ENCODE results near the gene ZC3H8.

The ZC3H8 gene

DNA sequence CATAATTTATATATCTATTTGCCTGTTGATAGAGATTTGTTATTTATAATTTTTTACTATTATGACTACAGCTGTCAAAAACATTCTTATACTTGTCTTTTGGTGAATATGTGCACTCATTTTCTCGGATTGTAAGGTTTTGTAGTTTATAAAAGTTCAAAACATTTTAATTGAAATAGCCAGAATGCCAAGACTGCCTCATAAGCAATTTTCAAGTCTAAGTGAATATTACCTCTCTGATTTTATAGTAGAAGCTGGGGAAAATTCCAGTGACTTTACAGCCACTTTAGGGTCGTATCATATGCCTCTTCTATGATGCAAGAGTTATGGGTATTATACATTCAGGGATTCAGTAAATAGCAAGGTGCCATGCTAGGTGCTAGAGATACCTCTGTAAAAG is 41.6 kb upstream of the ZC3H8 start:
- no peak overlapping the region for H2BK12ac ChIP-seq (ENCODE audit: low read length)
- H3K14ac ChIP-seq (ENCODE audit: low read length), result no peak overlapping the region
- no peak overlapping the region for H3K27ac ChIP-seq (replicated peaks; ENCODE audit: low read length)
- no peaks in the 10 kb centered on the region for H3K27me3 ChIP-seq (ENCODE audit: control insufficient read depth in 3 of 3, insufficient read depth in 3 of 3, low read depth in 1 of 3, low read length in 3 of 3)
- H4K91ac ChIP-seq (ENCODE audit: low read depth, low read length, poor library complexity), result no peak overlapping the region
- H3K4ac ChIP-seq (ENCODE audit: low read length), result no peak overlapping the region
- no peak overlapping the region for H2BK15ac ChIP-seq (ENCODE audit: low read length)
- H3K4me3 ChIP-seq (ENCODE audit: low read length in 2 of 2), result no peak overlapping the region
- H3K9me3 ChIP-seq (replicated peaks in 1 of 2; ENCODE audit: control insufficient read depth in 2 of 2, insufficient read depth in 1 of 2, low read depth in 1 of 2, low read length in 2 of 2), result no peaks in the 10 kb centered on the region
- no peak overlapping the region for H3K9ac ChIP-seq (ENCODE audit: low read depth, low read length, poor library complexity)
- no peak overlapping the region for H3K18ac ChIP-seq (ENCODE audit: low read length)
- no peak overlapping the region for H3K23ac ChIP-seq (ENCODE audit: low read depth, low read length, poor library complexity)
- WGBS, 2 donors (ENCODE audit: extremely low coverage in 2 of 2, insufficient read length in 2 of 2, insufficient replicate concordance in 1 of 2), result no CpG with 5 or more reads among the region's 2 CpGs
- no peak overlapping the region for H2AK5ac ChIP-seq (ENCODE audit: low read depth, low read length)
- no peaks in the 10 kb centered on the region for H3K36me3 ChIP-seq (replicated peaks in 1 of 2; ENCODE audit: control insufficient read depth in 2 of 2, insufficient read depth in 2 of 2, low read length in 2 of 2)
- H3K79me1 ChIP-seq (ENCODE audit: low read depth, low read length), result no peaks in the 10 kb centered on the region
- H4K8ac ChIP-seq (ENCODE audit: low read depth, low read length), result no peak overlapping the region
- no peak for DNase-seq (ENCODE audit: low spot score)
- no peak overlapping the region for H2AFZ ChIP-seq (ENCODE audit: low read length)
- no peaks in the 10 kb centered on the region for H3K4me1 ChIP-seq (ENCODE audit: control insufficient read depth in 2 of 2, insufficient read depth in 1 of 2, low read depth in 1 of 2, low read length in 2 of 2)
- H2BK5ac ChIP-seq (ENCODE audit: low read length), result no peak overlapping the region
- H2BK120ac ChIP-seq (ENCODE audit: low read depth, low read length), result no peak overlapping the region
- no peak overlapping the region for H3K4me2 ChIP-seq (ENCODE audit: insufficient read depth, low read length, poor library complexity, severe bottlenecking)

DNA sequence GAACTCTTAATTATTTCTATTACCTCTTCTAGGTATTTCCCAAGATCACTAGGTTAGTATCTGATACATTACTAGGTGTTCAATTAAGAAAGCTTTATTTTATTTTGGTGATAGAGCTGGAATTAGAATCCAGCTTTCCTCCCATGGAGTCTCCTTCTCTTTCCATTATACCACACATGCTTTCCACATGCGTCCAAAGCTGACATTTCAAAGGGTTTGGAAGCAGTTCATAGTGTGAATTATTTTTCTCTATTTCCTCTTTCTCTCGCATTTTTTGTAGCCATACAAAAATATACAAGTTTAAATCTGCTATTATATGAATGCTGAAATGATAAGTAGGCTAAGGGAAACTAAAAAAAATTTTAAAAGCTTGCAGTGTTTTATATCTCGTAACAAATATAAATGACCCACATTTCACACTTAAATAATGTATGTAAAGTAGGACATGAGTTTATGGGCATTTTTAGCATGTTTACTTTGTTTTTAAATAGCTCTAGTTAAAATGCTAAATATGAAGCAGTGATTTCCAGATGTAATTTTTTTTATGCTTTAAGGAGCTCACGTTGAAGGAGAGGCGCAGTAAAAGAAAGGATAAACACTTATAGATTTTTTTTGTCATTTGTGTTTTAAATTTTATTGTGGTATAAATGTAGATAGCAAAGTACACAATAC is 40.7 kb upstream of the ZC3H8 start:
- H3K14ac ChIP-seq (ENCODE audit: low read length), result no peak overlapping the region
- no peak overlapping the region for H4K91ac ChIP-seq (ENCODE audit: low read depth, low read length, poor library complexity)
- H2AK5ac ChIP-seq (ENCODE audit: low read depth, low read length), result no peak overlapping the region
- no peak overlapping the region for H2AFZ ChIP-seq (ENCODE audit: low read length)
- no peak overlapping the region for H3K18ac ChIP-seq (ENCODE audit: low read length)
- H3K36me3 ChIP-seq (replicated peaks in 1 of 2; ENCODE audit: control insufficient read depth in 2 of 2, insufficient read depth in 2 of 2, low read length in 2 of 2), result no peaks in the 10 kb centered on the region
- no peak overlapping the region for H3K4me2 ChIP-seq (ENCODE audit: insufficient read depth, low read length, poor library complexity, severe bottlenecking)
- DNase-seq (ENCODE audit: low spot score), result no peak
- H2BK12ac ChIP-seq (ENCODE audit: low read length), result no peak overlapping the region
- no peaks in the 10 kb centered on the region for H3K9me3 ChIP-seq (replicated peaks in 1 of 2; ENCODE audit: control insufficient read depth in 2 of 2, insufficient read depth in 1 of 2, low read depth in 1 of 2, low read length in 2 of 2)
- H3K27me3 ChIP-seq (ENCODE audit: control insufficient read depth in 3 of 3, insufficient read depth in 3 of 3, low read depth in 1 of 3, low read length in 3 of 3), result no peaks in the 10 kb centered on the region
- H3K4ac ChIP-seq (ENCODE audit: low read length), result no peak overlapping the region
- H3K9ac ChIP-seq (ENCODE audit: low read depth, low read length, poor library complexity), result no peak overlapping the region
- 100% methylated on average over 1 of the region's 5 CpGs; no CpG with 5 or more reads in 1 of the 2 donors for WGBS, 2 donors (ENCODE audit: extremely low coverage in 2 of 2, insufficient read length in 2 of 2, insufficient replicate concordance in 1 of 2)
- H2BK120ac ChIP-seq (ENCODE audit: low read depth, low read length), result no peak overlapping the region
- no peak overlapping the region for H2BK5ac ChIP-seq (ENCODE audit: low read length)
- no peaks in the 10 kb centered on the region for H3K79me1 ChIP-seq (ENCODE audit: low read depth, low read length)
- no peak overlapping the region for H3K23ac ChIP-seq (ENCODE audit: low read depth, low read length, poor library complexity)
- H2BK15ac ChIP-seq (ENCODE audit: low read length), result no peak overlapping the region
- H3K4me1 ChIP-seq (ENCODE audit: control insufficient read depth in 2 of 2, insufficient read depth in 1 of 2, low read depth in 1 of 2, low read length in 2 of 2), result no peaks in the 10 kb centered on the region
- H3K4me3 ChIP-seq (ENCODE audit: low read length in 2 of 2), result no peak overlapping the region
- no peak overlapping the region for H3K27ac ChIP-seq (replicated peaks; ENCODE audit: low read length)
- H4K8ac ChIP-seq (ENCODE audit: low read depth, low read length), result no peak overlapping the region

DNA sequence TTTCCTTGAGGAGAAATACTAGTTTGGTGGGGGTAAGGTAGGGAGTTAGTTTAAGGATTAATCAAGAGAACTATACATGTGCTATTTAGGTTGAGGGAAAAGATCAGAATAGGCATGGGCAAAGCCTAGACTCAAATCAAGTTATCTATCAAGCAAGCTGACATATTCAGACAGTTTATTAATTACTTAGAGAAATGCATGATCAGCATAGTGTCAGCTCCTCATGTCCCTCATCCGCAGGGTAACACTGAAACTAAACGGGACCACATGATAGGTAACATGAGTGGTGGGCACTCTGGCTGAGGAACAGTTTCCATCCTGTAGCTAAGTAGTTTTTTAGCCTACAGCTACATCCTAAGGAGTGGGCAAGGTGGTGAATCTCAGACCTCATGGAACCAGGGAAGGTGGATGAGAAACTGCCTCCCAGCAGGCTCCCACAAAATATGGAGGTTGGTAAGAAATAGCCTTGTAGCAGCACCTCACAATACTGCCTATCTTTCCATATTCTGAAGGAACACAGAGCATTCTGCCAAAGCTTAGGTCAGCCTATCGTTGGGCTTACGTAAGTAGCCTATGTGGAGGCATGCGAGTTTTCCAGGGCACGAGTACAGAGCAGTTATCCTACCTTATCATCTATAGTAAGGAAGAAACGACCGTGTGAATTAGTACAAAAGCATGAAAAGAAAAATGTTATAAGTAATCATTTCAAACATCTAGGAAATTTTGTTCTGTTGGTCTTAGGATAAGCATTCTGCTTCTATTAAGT is 39.0 kb upstream of the ZC3H8 start:
- H3K9me3 ChIP-seq (replicated peaks in 1 of 2; ENCODE audit: control insufficient read depth in 2 of 2, insufficient read depth in 1 of 2, low read depth in 1 of 2, low read length in 2 of 2), result no peaks in the 10 kb centered on the region
- H2AK5ac ChIP-seq (ENCODE audit: low read depth, low read length), result no peak overlapping the region
- no peaks in the 10 kb centered on the region for H3K27me3 ChIP-seq (ENCODE audit: control insufficient read depth in 3 of 3, insufficient read depth in 3 of 3, low read depth in 1 of 3, low read length in 3 of 3)
- no peak overlapping the region for H2BK12ac ChIP-seq (ENCODE audit: low read length)
- H3K18ac ChIP-seq (ENCODE audit: low read length), result no peak overlapping the region
- H2BK15ac ChIP-seq (ENCODE audit: low read length), result no peak overlapping the region
- H2BK120ac ChIP-seq (ENCODE audit: low read depth, low read length), result no peak overlapping the region
- no peak for DNase-seq (ENCODE audit: low spot score)
- no peaks in the 10 kb centered on the region for H3K4me1 ChIP-seq (ENCODE audit: control insufficient read depth in 2 of 2, insufficient read depth in 1 of 2, low read depth in 1 of 2, low read length in 2 of 2)
- no peak overlapping the region for H3K27ac ChIP-seq (replicated peaks; ENCODE audit: low read length)
- no peak overlapping the region for H3K4me3 ChIP-seq (ENCODE audit: low read length in 2 of 2)
- no peak overlapping the region for H2BK5ac ChIP-seq (ENCODE audit: low read length)
- H4K91ac ChIP-seq (ENCODE audit: low read depth, low read length, poor library complexity), result no peak overlapping the region
- no peak overlapping the region for H3K23ac ChIP-seq (ENCODE audit: low read depth, low read length, poor library complexity)
- H3K4me2 ChIP-seq (ENCODE audit: insufficient read depth, low read length, poor library complexity, severe bottlenecking), result no peak overlapping the region
- no peak overlapping the region for H2AFZ ChIP-seq (ENCODE audit: low read length)
- WGBS, 2 donors (ENCODE audit: extremely low coverage in 2 of 2, insufficient read length in 2 of 2, insufficient replicate concordance in 1 of 2), result no CpG with 5 or more reads among the region's 8 CpGs
- no peak overlapping the region for H3K14ac ChIP-seq (ENCODE audit: low read length)
- no peaks in the 10 kb centered on the region for H3K79me1 ChIP-seq (ENCODE audit: low read depth, low read length)
- H3K9ac ChIP-seq (ENCODE audit: low read depth, low read length, poor library complexity), result no peak overlapping the region
- no peak overlapping the region for H4K8ac ChIP-seq (ENCODE audit: low read depth, low read length)
- H3K4ac ChIP-seq (ENCODE audit: low read length), result no peak overlapping the region
- no peaks in the 10 kb centered on the region for H3K36me3 ChIP-seq (replicated peaks in 1 of 2; ENCODE audit: control insufficient read depth in 2 of 2, insufficient read depth in 2 of 2, low read length in 2 of 2)

DNA sequence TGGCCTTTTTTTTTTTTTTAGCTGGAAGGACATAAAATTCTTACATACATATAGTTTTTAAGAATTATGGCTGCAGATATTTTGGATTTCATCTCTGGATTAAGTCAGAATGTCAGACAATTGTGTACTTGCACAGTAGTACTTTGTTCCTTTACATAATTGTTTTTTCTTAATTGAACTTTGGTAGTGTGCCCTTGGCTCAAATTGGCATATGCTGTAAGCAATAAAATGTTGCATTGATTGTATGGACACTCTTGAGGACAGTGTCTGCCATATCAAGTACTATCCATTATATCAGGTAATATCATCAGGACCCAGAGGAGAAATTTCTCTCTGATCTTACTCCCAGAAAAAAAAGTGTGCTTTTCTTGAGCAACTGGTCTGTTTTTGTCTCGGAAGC is 35.8 kb upstream of the ZC3H8 start:
- WGBS, 2 donors (ENCODE audit: extremely low coverage in 2 of 2, insufficient read length in 2 of 2, insufficient replicate concordance in 1 of 2), result no CpG with 5 or more reads among the region's 1 CpG
- H4K91ac ChIP-seq (ENCODE audit: low read depth, low read length, poor library complexity), result no peak overlapping the region

More for the DNA sequence above, 35.8 kb upstream of the ZC3H8 start:
- H3K18ac ChIP-seq (ENCODE audit: low read length), result no peak overlapping the region
- no peak overlapping the region for H4K8ac ChIP-seq (ENCODE audit: low read depth, low read length)
- H2BK12ac ChIP-seq (ENCODE audit: low read length), result no peak overlapping the region
- no peak overlapping the region for H3K14ac ChIP-seq (ENCODE audit: low read length)
- H3K27ac ChIP-seq (replicated peaks; ENCODE audit: low read length), result no peak overlapping the region
- no peaks in the 10 kb centered on the region for H3K36me3 ChIP-seq (replicated peaks in 1 of 2; ENCODE audit: control insufficient read depth in 2 of 2, insufficient read depth in 2 of 2, low read length in 2 of 2)
- H2AFZ ChIP-seq (ENCODE audit: low read length), result no peak overlapping the region
- no peaks in the 10 kb centered on the region for H3K79me1 ChIP-seq (ENCODE audit: low read depth, low read length)
- H2AK5ac ChIP-seq (ENCODE audit: low read depth, low read length), result no peak overlapping the region
- H3K23ac ChIP-seq (ENCODE audit: low read depth, low read length, poor library complexity), result no peak overlapping the region
- H2BK15ac ChIP-seq (ENCODE audit: low read length), result no peak overlapping the region
- DNase-seq (ENCODE audit: low spot score), result no peak
- no peaks in the 10 kb centered on the region for H3K9me3 ChIP-seq (replicated peaks in 1 of 2; ENCODE audit: control insufficient read depth in 2 of 2, insufficient read depth in 1 of 2, low read depth in 1 of 2, low read length in 2 of 2)
- no peak overlapping the region for H2BK5ac ChIP-seq (ENCODE audit: low read length)
- no peaks in the 10 kb centered on the region for H3K4me1 ChIP-seq (ENCODE audit: control insufficient read depth in 2 of 2, insufficient read depth in 1 of 2, low read depth in 1 of 2, low read length in 2 of 2)
- H3K9ac ChIP-seq (ENCODE audit: low read depth, low read length, poor library complexity), result no peak overlapping the region
- H3K4me3 ChIP-seq (ENCODE audit: low read length in 2 of 2), result no peak overlapping the region
- H3K4ac ChIP-seq (ENCODE audit: low read length), result no peak overlapping the region
- no peaks in the 10 kb centered on the region for H3K27me3 ChIP-seq (ENCODE audit: control insufficient read depth in 3 of 3, insufficient read depth in 3 of 3, low read depth in 1 of 3, low read length in 3 of 3)
- H2BK120ac ChIP-seq (ENCODE audit: low read depth, low read length), result no peak overlapping the region
- H3K4me2 ChIP-seq (ENCODE audit: insufficient read depth, low read length, poor library complexity, severe bottlenecking), result no peak overlapping the region

All from neuronal stem cell (in vitro differentiated cells).